ENCODE measurements around the gene SLC1A2. TPM values are rescaled to one million over a fixed set of nuclear protein-coding genes. Genes with fewer than 3 reads are reported as not detected.

The SLC1A2 gene
- total and polyA plus RNA-seq, 2 experiments from 2014 or later = 0.70 to 2.8 TPM

GRCh38 chr11:35261197-35261596 is 158.2 kb downstream of the SLC1A2 start:
- H3K9me2 ChIP-seq (ENCODE audit: insufficient read depth) = no peaks in the 10 kb centered on the region; the same call in 1 of the 2 replicates
- no peaks in the 10 kb centered on the region for H3K36me3 ChIP-seq (ENCODE audit: insufficient read depth)
- no peak overlapping the region for H3K27ac ChIP-seq (ENCODE audit: low read depth)
- no peaks in the 10 kb centered on the region for H3K27me3 ChIP-seq (ENCODE audit: insufficient read depth)
- TF ChIP-seq ZNF114 (CRISPR knock-in tag; IDR thresholded peaks at IDR 0.05) (no peak), CTCF (conservative IDR thresholded peaks at IDR 0.05; ENCODE audit: low read depth in 2 of 2) (no peak), CREB1 (CRISPR knock-in tag; IDR thresholded peaks at IDR 0.05; ENCODE audit: low read depth) (no peak), ETS1 (IDR thresholded peaks at IDR 0.05) (no peak), JUNB (IDR thresholded peaks at IDR 0.05; ENCODE audit: unreplicated experiment) (no peak), POLR2AphosphoS5 (IDR thresholded peaks at IDR 0.05; ENCODE audit: low read depth) (no peak), EZH2phosphoT487 (IDR thresholded peaks at IDR 0.05; ENCODE audit: unreplicated experiment) (no peak), ZNF331 (CRISPR knock-in tag; IDR thresholded peaks at IDR 0.05; ENCODE audit: low read depth) (no peak), ZNF462 (CRISPR knock-in tag; IDR thresholded peaks at IDR 0.05) (no peak), EZH2 (IDR thresholded peaks at IDR 0.05; ENCODE audit: low read depth, unreplicated experiment) (no peak), REST (IDR thresholded peaks at IDR 0.05; ENCODE audit: unreplicated experiment) (no peak), NANOG (IDR thresholded peaks at IDR 0.05; ENCODE audit: borderline replicate concordance) (no peak), STAT1 (IDR thresholded peaks at IDR 0.05; ENCODE audit: unreplicated experiment) (no peak)
- Mint-ChIP-seq H3K4me1 (no peaks in the 10 kb centered on the region), H3K4me3 (no peak overlapping the region), H3K36me3 (ENCODE audit: low read depth) (no peaks in the 10 kb centered on the region), H3K9me3 (no peaks in the 10 kb centered on the region), H3K27me3 (ENCODE audit: insufficient read depth, low read depth, poor library complexity) (no peaks in the 10 kb centered on the region), H3K27ac (no peak overlapping the region)
- H3K79me2 ChIP-seq (replicated peaks; ENCODE audit: insufficient read depth) = no peaks in the 10 kb centered on the region
- no peak overlapping the region for H2AFZ ChIP-seq
- no peak for ATAC-seq
- H3K4me3 ChIP-seq = no peak overlapping the region
- no peaks in the 10 kb centered on the region for H3K4me1 ChIP-seq (ENCODE audit: insufficient read depth)
- DNase-seq (ENCODE audit: low spot score) = no peak
- no peak overlapping the region for H3K4me2 ChIP-seq
- H4K20me1 ChIP-seq (replicated peaks; ENCODE audit: insufficient read depth) = no peaks in the 10 kb centered on the region
- no peaks in the 10 kb centered on the region for H3F3A ChIP-seq (replicated peaks; ENCODE audit: low read depth)

Data from GM23338 (cell line).